Body of pancreas (tissue), 4 donors: ENCODE data around the gene NPPC. TPM values are rescaled to one million over a fixed set of nuclear protein-coding genes. Genes with fewer than 3 reads are reported as not detected.
A peak's percentile ranks its signal among the peaks of the same experiment; 100 is the strongest.

Source experiments
- ATAC-seq: fragments of 150-250 bp; one replicate; pipeline ENCODE4 v1.9.1; 2016
- DNase-seq, 4 donors: peaks; one replicate each; pipeline ENCODE4 v3.0.0-alpha.2; 2019
- H3K27ac ChIP-seq, 4 donors: fragments of 200-600 bp; sonication (generic); 1 replicate in 3 of 4; 2 replicates in 1 of 4; pipeline versions ENCODE4 v1.5.1 to v1.6.1; 2016 to 2019; ENCODE audit warnings: mild to moderate bottlenecking in 1 of 4, mixed read lengths in 1 of 4, moderate library complexity in 1 of 4
- H3K27me3 ChIP-seq, 2 donors: fragments of 200-600 bp; sonication (generic); one replicate each; pipeline ENCODE4 v1.6.0; 2016; ENCODE audit warnings: mild to moderate bottlenecking in 1 of 2
- H3K36me3 ChIP-seq, 2 donors: fragments of 200-600 bp; sonication (generic); replicated peaks in 1 of 2; 2 replicates each; pipeline ENCODE4 v1.5.1; 2016; ENCODE audit warnings: low read depth in 2 of 2; ENCODE audit not compliant: insufficient read depth in 1 of 2
- H3K4me1 ChIP-seq: fragments of 200-600 bp; sonication (generic); one replicate; pipeline ENCODE4 v1.6.0; 2016
- H3K4me3 ChIP-seq, 2 donors: fragments of 200-600 bp; sonication (generic); 1 replicate in 1 of 2; 2 replicates in 1 of 2; pipeline ENCODE4 v1.5.1; 2016 to 2019
- H3K9me3 ChIP-seq, 3 donors: fragments of 200-600 bp; sonication (generic); 1 replicate in 2 of 3; 2 replicates in 1 of 3; pipeline ENCODE4 v1.5.1; 2016
- POLR2A ChIP-seq, 3 donors: fragments of 450-650 bp; IDR thresholded peaks; one replicate each; pipeline ENCODE4 v1.6.1; 2016; ENCODE audit warnings: antibody characterized with exemption in 3 of 3, mild to moderate bottlenecking in 2 of 3
- WGBS, 2 donors: methylation state at CpG; one replicate each; pipeline ENCODE4 v1.1.5; 2017; 5-methylcytosine and 5-hydroxymethylcytosine counted together
- intact Hi-C: fragments of 100-400 bp; cut with DNase I; formaldehyde crosslinking; loops from one replicate; pipeline ENCODE4 v1.15.1; 2023
- total RNA-seq, 2 donors: library from RNA; depleted of rRNA; stranded (reverse); fragments of >200 nt; gene quantifications; one replicate each; pipeline ENCODE4 v1.1.0, GENCODE V29; 2016
- TF ChIP-seq, protein P1 (sequence below), 7 experiments: fragments of 450-650 bp in 4 of 7; fragments of 200-600 bp in 3 of 7; sonication (generic) in 3 of 7; IDR thresholded peaks; one replicate each; pipeline ENCODE4 v1.5.1; 2016 to 2019; ENCODE audit warnings: antibody characterized with exemption in 7 of 7

NPPC gene
- total RNA-seq, 2 donors from 2014 or later = 1.3 TPM; not detected in 1

DNA sequence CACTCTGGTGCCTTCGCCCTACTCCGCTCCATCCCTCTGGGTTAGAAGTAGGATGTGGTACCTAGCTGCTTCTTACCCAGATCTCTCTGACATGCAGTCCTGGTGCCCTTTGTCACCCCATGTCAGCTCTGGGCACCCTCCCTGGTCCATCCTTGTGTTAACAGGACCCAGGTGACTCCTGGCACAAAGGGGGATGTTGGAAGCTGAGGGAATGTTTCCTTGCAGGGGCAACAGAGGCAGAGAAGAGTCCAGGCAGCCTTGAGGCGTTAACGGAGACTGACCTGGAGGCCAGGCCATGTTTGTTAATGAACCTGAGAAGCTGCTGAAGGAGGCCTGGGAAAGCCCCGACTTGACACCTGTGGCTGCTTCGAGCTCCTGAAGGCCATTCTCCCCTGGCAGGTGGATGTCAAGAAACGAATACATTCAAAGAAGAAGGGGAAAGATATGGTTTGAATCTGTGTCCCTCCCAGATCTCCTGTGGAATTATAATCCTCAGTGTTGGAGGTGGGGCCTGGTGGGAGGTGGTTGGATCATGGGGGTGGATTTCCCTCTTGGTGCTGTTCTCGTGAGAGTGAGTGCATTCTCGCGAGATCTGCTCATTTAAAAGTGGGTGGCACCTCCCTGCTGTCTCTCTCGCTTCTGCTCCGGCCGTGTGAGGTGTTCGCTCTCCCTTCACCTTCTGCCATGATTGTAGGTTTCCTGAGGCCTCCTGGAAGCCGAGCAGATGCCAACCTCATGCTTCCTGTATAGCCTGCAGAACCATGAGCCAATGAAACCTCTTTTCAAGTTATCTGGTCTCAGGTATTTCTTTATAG lies 31.4 kb downstream of the NPPC start:
- no peak for TF ChIP-seq POLR2A (IDR thresholded peaks at IDR 0.05)
- TF ChIP-seq, protein P1, sequence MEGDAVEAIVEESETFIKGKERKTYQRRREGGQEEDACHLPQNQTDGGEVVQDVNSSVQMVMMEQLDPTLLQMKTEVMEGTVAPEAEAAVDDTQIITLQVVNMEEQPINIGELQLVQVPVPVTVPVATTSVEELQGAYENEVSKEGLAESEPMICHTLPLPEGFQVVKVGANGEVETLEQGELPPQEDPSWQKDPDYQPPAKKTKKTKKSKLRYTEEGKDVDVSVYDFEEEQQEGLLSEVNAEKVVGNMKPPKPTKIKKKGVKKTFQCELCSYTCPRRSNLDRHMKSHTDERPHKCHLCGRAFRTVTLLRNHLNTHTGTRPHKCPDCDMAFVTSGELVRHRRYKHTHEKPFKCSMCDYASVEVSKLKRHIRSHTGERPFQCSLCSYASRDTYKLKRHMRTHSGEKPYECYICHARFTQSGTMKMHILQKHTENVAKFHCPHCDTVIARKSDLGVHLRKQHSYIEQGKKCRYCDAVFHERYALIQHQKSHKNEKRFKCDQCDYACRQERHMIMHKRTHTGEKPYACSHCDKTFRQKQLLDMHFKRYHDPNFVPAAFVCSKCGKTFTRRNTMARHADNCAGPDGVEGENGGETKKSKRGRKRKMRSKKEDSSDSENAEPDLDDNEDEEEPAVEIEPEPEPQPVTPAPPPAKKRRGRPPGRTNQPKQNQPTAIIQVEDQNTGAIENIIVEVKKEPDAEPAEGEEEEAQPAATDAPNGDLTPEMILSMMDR (IDR thresholded peaks at IDR 0.05) = no peak
- H3K27ac ChIP-seq = no peak overlapping the region
- 79 to 87% methylated on average over 15 of the region's 15 CpGs for WGBS, 2 donors
- DNase-seq = no peak
- H3K27me3 ChIP-seq = no peaks in the 10 kb centered on the region
- no peaks in the 10 kb centered on the region for H3K9me3 ChIP-seq
- ATAC-seq = no peak
- no peaks in the 10 kb centered on the region for H3K36me3 ChIP-seq
- H3K4me1 ChIP-seq = peaks cover 12% of the 10 kb centered on the region
- H3K4me3 ChIP-seq = no peak overlapping the region
- intact Hi-C loops = no loop called here

DNA sequence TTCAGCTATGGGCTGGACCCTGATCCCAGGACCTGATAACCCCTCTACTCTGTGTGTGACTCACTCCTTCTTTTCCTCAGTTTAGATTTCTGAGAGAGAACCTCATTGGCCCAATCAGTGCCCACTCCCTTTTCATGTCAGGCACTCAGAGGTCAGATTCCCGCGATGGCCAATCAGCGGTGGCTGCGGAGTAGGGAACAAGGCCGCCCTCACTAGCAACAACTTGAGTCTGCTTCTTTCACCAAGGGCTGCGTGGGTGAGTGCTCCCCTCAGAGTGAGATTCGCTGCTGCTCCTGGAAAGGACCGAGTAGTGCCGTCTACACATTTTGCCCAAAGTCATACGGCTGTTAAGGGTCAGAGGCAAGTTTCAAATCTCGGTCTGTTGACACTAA lies 34.7 kb downstream of the NPPC start:
- H3K4me3 ChIP-seq = no peak overlapping the region
- no peaks in the 10 kb centered on the region for H3K27me3 ChIP-seq
- peaks cover 12% of the 10 kb centered on the region for H3K4me1 ChIP-seq
- 89 to 100% methylated on average over 6 to 11 of the region's 11 CpGs for WGBS, 2 donors
- no peak overlapping the region for H3K27ac ChIP-seq
- no peak for ATAC-seq
- H3K36me3 ChIP-seq = no peaks in the 10 kb centered on the region
- TF ChIP-seq, protein P1 (IDR thresholded peaks at IDR 0.05) = no peak
- TF ChIP-seq POLR2A (IDR thresholded peaks at IDR 0.05) = no peak
- DNase-seq = no peak
- H3K9me3 ChIP-seq = no peaks in the 10 kb centered on the region
- intact Hi-C loops = no loop called here

- no peaks in the 10 kb centered on the region for H3K27me3 ChIP-seq
- no peaks in the 10 kb centered on the region for H3K36me3 ChIP-seq
- peak overlapping the region in 1 of 4 donors; percentile 2 for H3K27ac ChIP-seq
- peaks cover 12% of the 10 kb centered on the region for H3K4me1 ChIP-seq
- intact Hi-C loops = no loop called here
- WGBS, 2 donors = 50 to 55% methylated on average over 7 to 11 of the region's 11 CpGs
- peak; percentile 75 for ATAC-seq
- no peak overlapping the region for H3K4me3 ChIP-seq
- TF ChIP-seq POLR2A (IDR thresholded peaks at IDR 0.05) = no peak
- TF ChIP-seq, protein P1 (IDR thresholded peaks at IDR 0.05) = no peak
- DNase-seq = peak; percentile 22 to 68 (median 54)
- H3K9me3 ChIP-seq = no peaks in the 10 kb centered on the region
Measured at GRCh38 chr2:231890896-231891513, 35.2 kb downstream of the NPPC start.

DNA sequence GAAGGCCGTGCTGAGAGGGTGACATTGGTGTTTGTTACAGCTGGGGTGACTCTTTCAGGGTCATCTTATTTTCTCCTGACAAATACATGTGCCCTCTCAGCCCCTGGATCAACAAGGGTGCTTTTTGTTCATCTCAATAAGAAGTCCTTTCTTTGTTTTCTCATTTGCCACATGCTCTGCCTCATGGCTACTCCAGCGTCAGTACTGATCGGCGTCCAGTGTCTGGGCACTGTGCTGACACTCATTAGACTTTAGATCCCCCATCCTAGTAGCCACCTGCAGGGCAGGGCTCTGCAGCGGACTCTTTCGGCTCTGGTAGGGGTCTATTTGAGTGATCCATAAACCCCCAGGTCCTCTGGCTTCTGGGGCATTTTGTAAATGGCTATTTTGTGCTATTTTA lies 38.4 kb downstream of the NPPC start:
- H3K4me3 ChIP-seq = no peak overlapping the region
- no peaks in the 10 kb centered on the region for H3K27me3 ChIP-seq
- no peak for DNase-seq
- no peak for TF ChIP-seq POLR2A (IDR thresholded peaks at IDR 0.05)
- TF ChIP-seq, protein P1 (IDR thresholded peaks at IDR 0.05) = no peak
- ATAC-seq = no peak
- H3K4me1 ChIP-seq = peaks cover 12% of the 10 kb centered on the region
- no peaks in the 10 kb centered on the region for H3K9me3 ChIP-seq
- 92 to 100% methylated on average over 6 of the region's 6 CpGs for WGBS, 2 donors
- H3K27ac ChIP-seq = no peak overlapping the region
- no peaks in the 10 kb centered on the region for H3K36me3 ChIP-seq
- intact Hi-C loops = no loop called here
